ENCODE measurements around the gene RTN4.

- no peak for TF ChIP-seq CTCF (conservative IDR thresholded peaks at IDR 0.05)
- no peak for TF ChIP-seq EZH2 (IDR thresholded peaks at IDR 0.05; ENCODE audit: low read depth)
Observed at GRCh38 chr2:55061523-55062344, 11.5 kb upstream of the RTN4 start.

All from PC-9 (cell line).